Muscle of back (tissue), 11 donors: ENCODE results near the gene NKAP. TPM values are rescaled to one million over a fixed set of nuclear protein-coding genes. Genes with fewer than 3 reads are reported as not detected.

Experiments used
- DNase-seq, 3 donors: peaks; one replicate each; pipeline versions ENCODE4 v3.0.0 to v3.0.0-alpha.2; 2013
- polyA plus RNA-seq, 10 donors: library from polyadenylated mRNA; unstranded; fragments of 120-200 nt; gene quantifications; one replicate each; pipeline ENCODE4 v1.2.1, GENCODE V29; 2013; ENCODE audit not compliant: insufficient read length in 10 of 10

NKAP gene
- polyA plus RNA-seq, 10 donors, result 7.7 to 10.7 (median 8.8) TPM

GRCh38 chrX:119871245-119871598 is 72.3 kb downstream of the NKAP start:
- DNase-seq, result no peak

Other genes starting within 250 kb of the NKAP start
- gene SOWAHD, start 185.2 kb downstream of the NKAP start, polyA plus RNA-seq, result under 1 TPM; 0.16 to 0.75 (median 0.43) TPM
- gene RPL39, start 152.1 kb downstream of the NKAP start, polyA plus RNA-seq, result 1,000 to 10,000 TPM; 2,941 to 3,876 (median 3,260) TPM
- gene UPF3B, start 90.8 kb downstream of the NKAP start, polyA plus RNA-seq, result 10 to 100 TPM in 9 of 10 donors, 1 to 10 TPM in 1; 9.2 to 14.7 (median 12.4) TPM
- 10 to 100 TPM in 2 of 10 donors, 1 to 10 TPM in 8; 7.9 to 11.3 (median 8.9) TPM for gene RNF113A, start 72.0 kb downstream of the NKAP start, polyA plus RNA-seq
- 100 to 1,000 TPM in 6 of 10 donors, 10 to 100 TPM in 4; 81.4 to 126 (median 101) TPM for gene NDUFA1, start 71.9 kb downstream of the NKAP start, polyA plus RNA-seq
- not detected for gene AKAP14, start 47.9 kb downstream of the NKAP start, polyA plus RNA-seq
- gene RHOXF2B, start 133.9 kb upstream of the NKAP start, polyA plus RNA-seq, result under 1 TPM in 2 of 10 donors, not detected in 8; 0.09 to 0.10 TPM
- gene RHOXF1, start 172.2 kb upstream of the NKAP start, polyA plus RNA-seq, result 1 to 10 TPM in 1 of 10 donors, under 1 TPM in 5, not detected in 4; 0.17 to 1.1 (median 0.68) TPM
- gene RHOXF2, start 214.9 kb upstream of the NKAP start, polyA plus RNA-seq, result not detected